H1 (cell line): ENCODE results near the gene MAGEA9B. TPM values are rescaled to one million over a fixed set of nuclear protein-coding genes. Genes with fewer than 3 reads are reported as not detected.
"Not testable (repeated sequence)": the region's sequence is repeated elsewhere in the genome, so short reads cannot be mapped to it uniquely, and the experiment has no call there.

ENCODE experiments used
- CTCF ChIA-PET: fragments of 300-600 bp; sonication (Branson Sonifier 250); formaldehyde crosslinking; loops from one replicate; lab custom pipeline; 2021; ENCODE audit not compliant: partially characterized antibody; lab: Charles Lee
- POLR2A ChIA-PET: fragments of 300-600 bp; sonication (Branson Sonifier 250); formaldehyde crosslinking; loops from one replicate; lab custom pipeline; 2021; ENCODE audit warnings: inconsistent platforms; ENCODE audit not compliant: partially characterized antibody; lab: Charles Lee
- DNase-seq, 2 experiments: peaks; one replicate each; pipeline versions ENCODE4 v3.0.0 to v3.0.0-alpha.2; 2010 to 2022; ENCODE audit warnings: low spot score in 2 of 2, low read depth in 1 of 2, mixed read lengths in 1 of 2
- FAIRE-seq: peaks from 2 replicates; lab custom pipeline; 2011; peaks lifted over from hg19 to GRCh38; lab: Jason Lieb, UNC
- H2AFZ ChIP-seq: 2 replicates; pipeline ENCODE4 v1.8.1; 2012; ENCODE audit warnings: low read length, inconsistent platforms
- H2AK5ac ChIP-seq: 2 replicates; pipeline ENCODE4 v1.6.1; 2013; ENCODE audit warnings: low read depth, low read length
- H2BK120ac ChIP-seq: replicated peaks from 2 replicates; pipeline ENCODE3; 2013; ENCODE audit warnings: low read depth, low read length, inconsistent platforms
- H2BK12ac ChIP-seq: 2 replicates; pipeline ENCODE4 v1.6.1; 2013; ENCODE audit warnings: low read depth, low read length
- H2BK15ac ChIP-seq: 2 replicates; pipeline ENCODE4 v1.6.1; 2013; ENCODE audit warnings: low read length
- H2BK20ac ChIP-seq: 2 replicates; pipeline ENCODE4 v1.6.1; 2013; ENCODE audit warnings: low read length
- H2BK5ac ChIP-seq: 2 replicates; pipeline ENCODE4 v1.6.1; 2013; ENCODE audit warnings: low read depth, low read length
- H3K14ac ChIP-seq: 2 replicates; pipeline ENCODE4 v1.6.1; 2013; ENCODE audit warnings: inconsistent platforms; ENCODE audit not compliant: insufficient read length
- H3K18ac ChIP-seq: 2 replicates; pipeline ENCODE4 v1.6.1; 2013; ENCODE audit warnings: low read length; ENCODE audit errors: extremely low read depth
- H3K23ac ChIP-seq: 2 replicates; pipeline ENCODE4 v1.6.1; 2013; ENCODE audit warnings: inconsistent platforms; ENCODE audit not compliant: insufficient read length
- H3K23me2 ChIP-seq: 2 replicates; pipeline ENCODE4 v1.6.1; 2013; ENCODE audit warnings: low read depth, low read length
- H3K27ac ChIP-seq: 2 replicates; pipeline ENCODE4 v1.6.1; 2011; ENCODE audit warnings: low read depth, low read length, inconsistent platforms
- H3K27me3 ChIP-seq, 4 experiments: replicated peaks in 1 of 4; 1 replicate in 1 of 4; 2 replicates in 3 of 4; pipeline versions ENCODE4 v1.6.1 to v1.8.1; 2011 to 2013; ENCODE audit warnings: low read length in 3 of 4, mild to moderate bottlenecking in 3 of 4, inconsistent platforms in 2 of 4, mixed read lengths in 2 of 4, moderate library complexity in 1 of 4; ENCODE audit not compliant: control insufficient read depth in 3 of 4, insufficient read depth in 3 of 4; ENCODE audit errors: extremely low read depth in 1 of 4
- H3K36me3 ChIP-seq, 4 experiments: 2 replicates each; pipeline versions ENCODE4 v1.6.1 to v1.8.1; 2011 to 2013; ENCODE audit warnings: mild to moderate bottlenecking in 4 of 4, low read length in 3 of 4, moderate library complexity in 2 of 4, control low read depth in 1 of 4, inconsistent platforms in 1 of 4; ENCODE audit not compliant: insufficient read depth in 4 of 4, control insufficient read depth in 2 of 4
- H3K4ac ChIP-seq: replicated peaks from 2 replicates; pipeline ENCODE3; 2013; ENCODE audit warnings: low read length, low read depth, mixed read lengths, inconsistent platforms; ENCODE audit not compliant: insufficient read length
- H3K4me1 ChIP-seq, 4 experiments: replicated peaks in 1 of 4; 1 replicate in 1 of 4; 2 replicates in 3 of 4; pipeline versions ENCODE4 v1.6.1 to v1.8.1; 2011 to 2013; ENCODE audit warnings: low read length in 3 of 4, inconsistent platforms in 2 of 4, mixed read lengths in 1 of 4; ENCODE audit not compliant: insufficient read depth in 4 of 4, control insufficient read depth in 3 of 4
- H3K4me2 ChIP-seq, 2 experiments: 2 replicates each; pipeline versions ENCODE4 v1.6.1 to v1.8.1; 2011 to 2013; ENCODE audit warnings: low read depth in 2 of 2, low read length in 2 of 2, control low read depth in 1 of 2, inconsistent platforms in 1 of 2, mild to moderate bottlenecking in 1 of 2; ENCODE audit not compliant: insufficient read depth in 1 of 2
- H3K4me3 ChIP-seq, 4 experiments: fragments of 200-600, 300-600 bp in 1 of 4; sonication (generic), shearing (Covaris generic), sonication (Bioruptor Twin) in 1 of 4; 2 replicates each; pipeline versions ENCODE4 v1.5.1 to v1.8.1; 2011 to 2016; ENCODE audit warnings: low read length in 4 of 4, low read depth in 3 of 4, control low read depth in 2 of 4, inconsistent platforms in 2 of 4, mild to moderate bottlenecking in 2 of 4, mixed read lengths in 1 of 4, moderate library complexity in 1 of 4; ENCODE audit not compliant: insufficient read depth in 2 of 4; ENCODE audit errors: extremely low read depth in 1 of 4
- H3K56ac ChIP-seq: replicated peaks from 2 replicates; pipeline ENCODE3; 2013; ENCODE audit warnings: low read depth, mild to moderate bottlenecking, mixed read lengths, low read length, inconsistent platforms; ENCODE audit not compliant: insufficient read length
- H3K79me1 ChIP-seq: 2 replicates; pipeline ENCODE4 v1.6.1; 2013; ENCODE audit warnings: low read depth, low read length, control low read depth
- H3K79me2 ChIP-seq, 2 experiments: 2 replicates each; pipeline versions ENCODE4 v1.6.1 to v1.8.1; 2012 to 2013; ENCODE audit warnings: low read length in 2 of 2, mild to moderate bottlenecking in 2 of 2, inconsistent platforms in 1 of 2; ENCODE audit not compliant: insufficient read depth in 2 of 2, control insufficient read depth in 1 of 2
- H3K9ac ChIP-seq, 4 experiments: replicated peaks in 1 of 4; 1 replicate in 1 of 4; 2 replicates in 3 of 4; pipeline versions ENCODE4 v1.6.1 to v1.8.1; 2011 to 2013; ENCODE audit warnings: low read depth in 3 of 4, low read length in 3 of 4, control low read depth in 2 of 4, mild to moderate bottlenecking in 2 of 4, moderate library complexity in 2 of 4, inconsistent platforms in 1 of 4; ENCODE audit errors: extremely low read depth in 1 of 4
- H3K9me3 ChIP-seq, 2 experiments: 2 replicates each; pipeline versions ENCODE4 v1.6.1 to v1.8.1; 2012 to 2013; ENCODE audit warnings: mild to moderate bottlenecking in 2 of 2, moderate library complexity in 2 of 2, control low read depth in 1 of 2, inconsistent platforms in 1 of 2, low read depth in 1 of 2, low read length in 1 of 2, mixed read lengths in 1 of 2; ENCODE audit not compliant: insufficient read depth in 2 of 2
- H4K20me1 ChIP-seq, 2 experiments: replicated peaks in 1 of 2; 2 replicates each; pipeline versions ENCODE3 to v1.8.1; 2011 to 2013; ENCODE audit warnings: inconsistent platforms in 2 of 2, low read length in 2 of 2, mild to moderate bottlenecking in 1 of 2; ENCODE audit not compliant: insufficient read depth in 2 of 2, control insufficient read depth in 1 of 2
- H4K5ac ChIP-seq: 2 replicates; pipeline ENCODE4 v1.6.1; 2013; ENCODE audit warnings: low read length, low read depth, mixed read lengths, inconsistent platforms; ENCODE audit not compliant: insufficient read length
- H4K8ac ChIP-seq: 2 replicates; pipeline ENCODE4 v1.8.0; 2013; ENCODE audit warnings: mild to moderate bottlenecking, moderate library complexity, low read length, inconsistent platforms; ENCODE audit not compliant: insufficient read depth; ENCODE audit errors: extremely low read depth
- H4K91ac ChIP-seq: replicated peaks from 2 replicates; pipeline ENCODE3; 2013; ENCODE audit warnings: low read length, mixed read lengths, inconsistent platforms; ENCODE audit not compliant: insufficient read length
- WGBS, 2 experiments: shearing (Covaris generic) in 1 of 2; methylation state at CpG; one replicate each; pipeline versions ENCODE4 v1.1.6 to v1.1.7; 2013 to 2015; ENCODE audit warnings: low lambda C conversion rate in 2 of 2, mixed read lengths in 2 of 2, inconsistent platforms in 1 of 2, low coverage in 1 of 2, missing lambda C conversion rate in 1 of 2; ENCODE audit not compliant: insufficient replicate concordance in 2 of 2, insufficient coverage in 1 of 2, insufficient read length in 1 of 2; ENCODE audit errors: extremely low coverage in 1 of 2, missing lambda C conversion rate in 1 of 2; 5-methylcytosine and 5-hydroxymethylcytosine counted together
- long read RNA-seq, 2 experiments: library from RNA in 1 of 2; library from capped mRNA in 1 of 2; stranded (forward); transcript quantifications; one replicate each; pipeline ENCODE4 v2.0.0, GENCODE V29; 2021; ENCODE audit warnings: inconsistent platforms in 1 of 2
- polyA minus RNA-seq, 3 experiments: library from RNA; depleted of rRNA, polyadenylated mRNA; stranded (reverse); fragments of >200 nt; gene quantifications; 1 replicate in 2 of 3; 2 replicates in 1 of 3; pipeline ENCODE4 v1.2.3, GENCODE V29; 2011
- polyA plus RNA-seq, 7 experiments: library from polyadenylated mRNA; depleted of rRNA in 3 of 7; stranded (reverse) in 5 of 7; unstranded in 2 of 7; fragments of >200 nt in 5 of 7; fragments of 200-250 nt in 2 of 7; gene quantifications; 1 replicate in 5 of 7; 2 replicates in 1 of 7; 4 replicates in 1 of 7; pipeline versions ENCODE4 v1.2.1 to v1.2.3, GENCODE V29; 2011 to 2013; ENCODE audit warnings: missing spikeins in 2 of 7, mixed read lengths in 2 of 7
- total RNA-seq: library from RNA; stranded (reverse); fragmentation: NEBNext Ultra II Directional; extraction: Animal tissue kit (Norgen Biotek cat#: 25700); gene quantifications from 2 replicates; pipeline ENCODE4 v1.2.1, GENCODE V29; 2021

The MAGEA9B gene
- total RNA-seq (not detected in 2 replicates), polyA plus RNA-seq (2011; rRNA removed) (0.06 and 0.35 TPM in 2 replicates), polyA minus RNA-seq (2011; rRNA and poly(A)+ RNA removed) (not detected in 2 replicates)
- not detected for polyA plus RNA-seq (2011; cell fraction: cytosol; rRNA removed)
- 0.20 TPM for polyA plus RNA-seq (2011; cell fraction: nucleus; rRNA removed)
- not detected in 4 replicates for polyA plus RNA-seq (2012, experiment 1 of 2)
- polyA plus RNA-seq (2012, experiment 2 of 2): not detected
- 0.08 TPM for polyA plus RNA-seq (2013, experiment 1 of 2)
- not detected for polyA plus RNA-seq (2013, experiment 2 of 2)
- not detected for polyA minus RNA-seq (2011; cell fraction: cytosol; rRNA and poly(A)+ RNA removed)
- polyA minus RNA-seq (2011; cell fraction: nucleus; rRNA and poly(A)+ RNA removed): not detected
- long read RNA-seq, experiment 1: 0 reads
- long read RNA-seq, experiment 2: 0 reads

GRCh38 chrX:149587359-149587758, at the start of gene MAGEA9B:
Gene MAGEA9B (minus strand): TSS chrX:149587459. CDS start chrX:149583179, 4,280 bp downstream.
- H2BK120ac ChIP-seq, H2BK5ac ChIP-seq, H3K4me1 ChIP-seq, H3K14ac ChIP-seq, H2AFZ ChIP-seq, H3K9ac ChIP-seq, H3K23me2 ChIP-seq, H3K9me3 ChIP-seq, H3K27ac ChIP-seq, H2BK15ac ChIP-seq, H3K23ac ChIP-seq, H3K4ac ChIP-seq, H2AK5ac ChIP-seq, H4K20me1 ChIP-seq, H2BK12ac ChIP-seq, H3K79me2 ChIP-seq, H3K27me3 ChIP-seq, CTCF ChIA-PET, H4K8ac ChIP-seq, H2BK20ac ChIP-seq, H3K56ac ChIP-seq, H3K79me1 ChIP-seq, H3K36me3 ChIP-seq, H3K18ac ChIP-seq, POLR2A ChIA-PET, DNase-seq, H4K91ac ChIP-seq, H3K4me2 ChIP-seq, FAIRE-seq, H3K4me3 ChIP-seq, H4K5ac ChIP-seq: not testable (repeated sequence)
- no CpG with 5 or more reads among the region's 12 CpGs for WGBS, 2 experiments
